ENCODE data around the gene CTNNA2.

Gene CTNNA2

DNA sequence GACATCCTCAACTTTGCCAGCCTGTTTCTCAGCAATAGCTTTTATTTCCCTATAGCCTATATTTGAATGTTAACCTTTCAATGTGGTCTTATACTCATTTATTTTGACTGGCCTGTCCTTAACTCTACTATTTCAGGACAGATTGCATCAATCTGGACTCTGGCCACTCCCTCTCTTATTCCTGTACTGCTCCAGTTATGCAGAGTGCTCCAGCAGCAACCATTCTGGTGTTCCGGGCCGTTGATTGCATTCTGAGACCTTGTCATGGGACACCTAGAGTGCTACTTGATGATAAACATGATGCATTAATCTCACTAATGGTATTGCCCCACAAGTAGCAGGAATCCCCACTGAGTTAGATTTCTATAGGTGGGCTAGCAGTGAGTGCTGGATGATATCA is 428.3 kb downstream of the CTNNA2 start:
- DNase-seq: no peak

DNA sequence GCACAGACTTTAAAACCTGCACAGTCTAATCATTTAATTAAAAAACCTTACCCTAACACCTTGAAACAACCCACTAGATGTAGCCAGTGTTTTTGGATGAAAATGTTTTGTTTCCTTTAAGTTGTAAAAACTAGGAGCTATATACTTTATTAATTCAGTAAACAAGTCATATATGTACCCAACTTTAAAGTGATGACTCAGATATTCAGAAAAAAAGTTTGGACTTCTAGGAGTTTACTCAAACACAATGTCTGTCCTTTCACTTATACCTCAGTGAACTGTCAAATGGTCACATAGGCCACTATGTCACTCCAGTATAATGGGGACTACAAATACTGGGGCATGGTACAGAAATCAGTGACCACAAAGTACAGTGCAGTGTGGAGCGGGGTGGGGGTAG is 431.4 kb downstream of the CTNNA2 start:
- no peak for DNase-seq

DNA sequence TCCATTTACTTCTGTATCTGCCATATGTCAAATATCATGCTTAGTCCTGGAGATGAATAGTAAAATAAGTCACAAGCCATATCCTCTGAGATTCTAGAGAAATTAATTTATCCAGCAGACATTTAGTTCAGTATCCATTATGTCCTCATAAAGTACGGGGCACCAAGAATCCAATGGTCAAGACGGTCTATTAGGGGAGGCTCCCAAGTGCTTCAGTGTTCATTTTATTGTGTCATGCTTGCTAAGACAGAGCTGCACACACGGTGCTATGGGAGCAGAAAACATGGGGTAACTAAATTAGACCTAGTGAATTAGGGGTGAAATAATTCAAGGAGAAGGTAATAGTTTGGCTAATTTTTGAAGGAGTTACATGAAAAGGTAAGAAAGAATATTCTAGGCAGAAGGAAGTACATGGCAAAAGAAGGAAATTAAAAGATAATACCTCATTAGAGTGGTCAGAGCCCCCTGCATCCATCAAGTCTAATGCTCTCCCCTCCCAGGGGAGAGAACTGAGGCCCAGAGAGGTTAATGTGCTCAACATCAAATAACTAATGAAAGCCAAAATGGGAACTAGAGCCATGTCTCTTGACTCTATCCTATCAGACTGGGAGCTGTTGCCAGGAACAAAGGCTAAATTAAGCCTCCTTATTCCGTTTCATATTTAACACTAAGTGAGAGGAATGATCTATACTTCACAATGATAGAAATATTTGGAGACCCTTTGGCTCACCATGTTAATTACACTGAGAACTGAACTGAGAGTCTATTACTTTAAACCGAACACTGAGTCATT is 433.0 kb downstream of the CTNNA2 start:
- DNase-seq: no peak

DNA sequence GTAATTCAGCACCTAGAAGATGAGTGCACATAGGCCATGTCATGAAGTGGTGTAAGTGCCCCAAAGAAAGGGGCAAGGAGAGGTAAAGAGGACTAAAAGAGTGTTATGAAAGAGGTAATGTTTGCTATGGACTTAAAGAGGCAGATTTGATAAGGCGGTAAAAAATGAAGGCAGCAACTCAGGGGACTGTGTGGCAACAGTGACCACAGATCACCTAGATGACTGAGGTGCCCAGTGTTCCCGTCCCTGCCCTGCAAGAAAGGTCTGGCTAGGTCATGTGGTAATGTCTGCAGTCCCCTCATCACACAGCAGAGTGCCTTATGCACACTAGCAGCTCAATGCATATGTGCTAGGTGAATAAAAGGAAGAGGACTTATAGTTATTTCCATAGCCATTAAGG is 434.9 kb downstream of the CTNNA2 start:
- no peak for DNase-seq

DNA sequence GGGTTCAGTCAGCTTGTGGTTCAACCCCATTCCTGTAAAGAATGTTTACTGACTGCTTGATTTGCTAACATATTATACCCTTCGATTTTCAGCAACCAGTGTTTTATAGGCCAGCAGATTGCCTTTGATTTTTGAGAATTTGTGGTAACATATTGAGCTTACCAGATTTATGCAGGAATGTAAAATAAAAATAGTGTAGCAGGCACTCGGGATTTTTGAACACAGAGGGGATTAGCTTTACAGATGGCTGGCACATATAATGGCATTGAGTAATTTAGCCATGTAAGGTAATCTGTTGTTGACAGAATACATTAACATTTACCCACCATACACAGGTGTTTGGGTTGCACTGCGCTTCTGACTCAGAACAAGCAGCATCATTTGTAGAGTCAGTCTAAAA is 437.7 kb downstream of the CTNNA2 start:
- no peak for DNase-seq

DNA sequence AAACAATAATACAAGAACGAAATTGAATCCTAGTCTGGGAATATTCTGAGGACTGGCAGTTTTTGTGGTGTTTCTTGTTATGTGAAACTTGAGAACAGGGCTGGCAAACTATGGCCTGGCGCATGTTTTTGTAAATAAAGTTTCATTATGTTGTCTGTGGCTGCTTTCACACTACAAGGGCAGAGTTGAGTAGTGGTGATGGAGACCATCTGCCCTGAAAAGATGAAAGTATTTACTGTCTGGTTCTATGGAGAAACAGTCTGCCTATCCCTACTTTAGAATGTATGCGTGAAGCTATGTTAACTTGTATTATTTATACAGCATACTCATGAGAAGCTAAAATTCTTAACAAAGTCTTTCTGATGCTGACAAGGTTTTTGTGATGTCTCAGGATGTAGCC is 439.8 kb downstream of the CTNNA2 start:
- no peak for DNase-seq

DNA sequence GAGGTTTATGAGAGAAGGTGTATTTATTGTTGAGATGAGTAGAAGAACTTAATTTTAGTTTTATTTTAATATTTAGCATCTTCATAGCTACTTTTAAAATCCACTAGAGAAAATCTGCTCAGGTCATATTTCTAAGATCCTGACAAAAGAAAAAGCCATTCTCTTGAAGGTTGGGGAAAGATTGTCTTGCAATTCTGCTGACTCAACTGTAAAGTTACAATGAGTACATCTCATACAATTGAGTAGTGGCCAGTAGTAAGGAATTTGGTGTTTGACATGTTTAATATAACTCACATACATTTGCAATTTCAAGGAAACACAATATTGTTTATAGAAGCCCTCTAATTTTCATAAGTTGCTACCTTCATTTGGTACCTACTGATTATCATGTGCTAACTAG is 447.2 kb downstream of the CTNNA2 start:
- DNase-seq: no peak

DNA sequence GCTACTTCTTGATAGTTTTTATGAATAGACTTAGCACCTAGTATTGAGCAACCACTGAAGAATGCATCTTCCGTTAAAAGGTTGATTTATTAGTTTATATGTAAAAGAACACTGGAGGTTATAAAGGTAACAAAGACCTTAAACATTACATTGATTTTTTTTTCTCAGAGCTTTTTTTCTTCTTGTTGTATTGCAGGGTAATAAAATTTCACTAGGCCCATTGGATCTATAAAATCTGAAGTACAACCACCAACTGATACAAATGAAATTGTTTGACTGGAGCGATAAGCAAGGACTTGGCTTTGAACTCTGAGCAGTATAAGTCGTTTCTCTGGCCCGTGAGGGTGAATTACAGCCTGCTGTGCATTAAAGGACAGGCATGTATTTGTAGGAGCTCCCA is 447.7 kb downstream of the CTNNA2 start:
- DNase-seq: no peak

DNA sequence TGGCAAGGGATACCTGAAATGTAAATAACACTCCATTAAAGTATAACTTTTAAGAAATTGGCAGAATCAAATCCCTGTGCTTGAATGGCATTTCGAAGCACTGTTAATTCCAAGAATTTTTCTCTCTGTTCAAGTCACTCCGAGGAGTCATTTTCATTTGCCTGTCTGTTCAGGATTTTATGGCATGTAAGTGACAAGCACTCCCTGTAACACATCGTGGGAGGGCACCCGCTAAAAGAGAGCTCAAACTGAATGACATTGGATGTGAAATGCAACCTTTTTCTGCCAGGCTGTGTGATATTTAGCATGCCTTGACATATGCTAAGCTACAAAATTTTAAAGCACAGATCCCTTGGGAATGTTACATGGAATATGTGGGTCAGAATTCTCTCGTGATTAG is 452.1 kb downstream of the CTNNA2 start:
- no peak for DNase-seq

DNA sequence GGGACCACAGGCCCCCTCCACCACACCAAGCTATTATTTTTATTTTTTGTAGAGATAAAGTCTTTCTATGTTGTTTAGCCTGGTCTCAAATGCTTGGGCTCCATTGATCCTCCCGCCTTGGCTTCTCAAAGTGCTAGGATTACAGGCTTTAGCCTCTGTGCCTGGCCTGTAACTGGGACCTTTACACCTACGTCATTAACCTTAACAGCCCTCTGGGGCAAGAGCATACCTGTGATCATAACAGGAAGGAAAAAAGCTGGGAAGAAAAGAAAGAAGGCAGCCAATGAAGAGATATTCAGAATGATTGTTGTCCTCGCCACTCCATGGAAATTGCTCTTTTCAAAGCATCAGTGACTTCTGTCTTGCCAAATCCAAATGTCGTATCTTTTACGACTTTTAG is 453.5 kb downstream of the CTNNA2 start:
- DNase-seq: no peak

DNA sequence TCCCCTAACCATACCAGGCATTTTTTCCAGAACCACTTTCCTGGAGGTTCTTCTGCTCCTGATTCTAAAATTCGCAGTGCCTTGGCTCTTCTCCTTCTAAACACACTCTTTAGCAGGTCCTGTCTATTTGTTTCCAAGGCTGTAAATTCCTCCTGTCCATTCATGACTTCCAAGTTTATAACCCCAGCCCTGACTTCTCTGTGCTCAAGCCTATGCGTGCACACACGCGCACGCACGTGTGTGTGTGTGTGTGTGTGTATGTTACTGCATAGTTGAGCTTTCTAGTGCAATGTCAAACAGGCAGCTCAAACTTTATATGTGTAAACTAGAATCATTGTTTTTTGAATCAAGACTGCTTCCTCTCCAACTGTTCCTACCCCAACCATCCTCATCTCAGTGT is 454.0 kb downstream of the CTNNA2 start:
- no peak for DNase-seq

DNA sequence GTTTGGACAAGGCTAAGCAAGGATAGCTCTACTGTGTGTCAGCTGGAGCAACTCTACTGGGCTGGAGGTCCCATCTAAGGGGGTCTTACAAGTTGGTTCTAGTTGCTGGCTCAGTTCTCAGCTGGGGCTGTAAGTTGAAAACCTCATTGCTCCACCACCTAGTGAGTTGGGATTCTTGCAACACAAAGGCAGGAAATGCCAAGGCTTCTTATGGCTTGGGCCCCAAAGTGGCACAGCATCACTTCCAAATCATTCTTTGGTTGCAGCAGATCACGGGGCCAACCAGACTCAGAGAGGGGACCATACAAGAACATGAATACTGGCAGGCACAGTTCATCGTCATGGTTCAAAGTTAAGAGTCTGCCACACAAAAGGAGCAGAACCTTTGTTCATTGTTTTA is 459.0 kb downstream of the CTNNA2 start:
- DNase-seq: no peak

DNA sequence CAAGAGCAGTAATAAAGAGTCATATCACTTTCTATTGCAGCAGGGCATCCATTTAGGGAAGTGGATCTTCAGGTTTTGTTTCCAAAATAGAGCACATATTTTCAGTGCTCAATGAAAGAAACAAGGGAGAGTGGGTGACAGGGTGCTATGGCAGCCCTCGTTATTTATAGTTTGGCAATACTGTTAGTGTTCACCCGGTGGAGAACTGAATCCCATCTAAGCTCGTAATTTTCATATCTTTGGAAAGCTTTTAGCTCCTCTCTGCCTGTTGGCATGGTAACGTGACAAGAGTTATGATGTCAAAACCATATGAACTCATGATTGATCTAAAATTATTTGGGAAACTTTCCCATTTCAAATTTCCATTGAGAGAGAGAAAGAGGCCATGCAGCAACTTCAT is 459.8 kb downstream of the CTNNA2 start:
- no peak for DNase-seq

DNA sequence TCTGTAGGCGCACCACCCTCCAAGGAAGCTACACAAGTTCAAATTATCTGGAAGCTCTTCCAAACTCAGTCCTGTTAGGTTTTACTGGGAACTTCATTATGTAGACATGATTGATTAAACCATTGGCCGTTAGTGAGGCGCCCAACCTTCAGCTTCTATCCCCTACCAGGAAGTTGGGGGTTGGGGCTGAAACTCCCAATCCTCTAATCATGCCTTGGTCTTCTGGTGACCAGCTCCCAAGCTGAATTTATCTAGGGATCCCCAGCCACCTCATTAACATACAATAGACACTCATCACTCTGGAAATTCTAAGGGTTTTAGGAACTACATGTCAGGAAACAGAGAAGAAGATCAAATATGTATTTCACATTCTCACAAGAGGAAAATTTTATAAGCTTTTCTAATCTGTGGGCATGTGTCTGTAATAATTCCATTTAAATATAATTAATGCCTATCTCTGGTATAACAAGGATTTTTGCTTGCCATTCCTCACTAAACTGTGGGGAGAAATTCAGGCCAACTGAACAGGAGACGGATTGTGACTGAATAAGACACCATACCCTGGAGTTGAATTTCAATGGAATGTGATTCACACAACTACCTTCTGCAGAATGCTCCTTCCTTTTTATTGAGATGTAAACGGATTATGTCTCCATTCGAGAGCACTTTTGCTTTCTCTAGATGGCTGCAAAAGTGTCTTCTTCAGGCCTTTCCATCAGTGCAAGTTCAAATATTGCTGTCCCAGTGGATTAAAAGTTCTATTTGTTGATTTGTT is 463.1 kb downstream of the CTNNA2 start:
- no peak for DNase-seq

DNA sequence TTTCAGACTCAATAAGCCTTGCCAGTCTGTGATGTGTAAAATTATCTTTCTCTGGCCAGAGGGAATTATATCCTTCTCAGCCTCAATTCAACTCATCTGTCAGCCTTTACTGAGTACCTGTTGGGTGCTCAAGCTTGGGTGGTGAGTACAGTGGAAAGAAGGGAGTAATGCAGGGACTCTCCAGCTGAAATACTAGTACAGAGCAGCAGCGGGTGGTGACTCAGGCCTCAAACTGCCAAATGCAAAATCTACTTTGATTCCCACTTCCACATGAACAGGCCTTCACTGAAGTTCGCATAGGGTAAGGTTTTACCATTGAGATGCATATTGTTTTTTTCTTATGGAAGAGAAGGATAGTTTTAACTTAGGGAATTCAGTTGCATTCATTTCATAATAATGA is 464.9 kb downstream of the CTNNA2 start:
- DNase-seq: no peak

DNA sequence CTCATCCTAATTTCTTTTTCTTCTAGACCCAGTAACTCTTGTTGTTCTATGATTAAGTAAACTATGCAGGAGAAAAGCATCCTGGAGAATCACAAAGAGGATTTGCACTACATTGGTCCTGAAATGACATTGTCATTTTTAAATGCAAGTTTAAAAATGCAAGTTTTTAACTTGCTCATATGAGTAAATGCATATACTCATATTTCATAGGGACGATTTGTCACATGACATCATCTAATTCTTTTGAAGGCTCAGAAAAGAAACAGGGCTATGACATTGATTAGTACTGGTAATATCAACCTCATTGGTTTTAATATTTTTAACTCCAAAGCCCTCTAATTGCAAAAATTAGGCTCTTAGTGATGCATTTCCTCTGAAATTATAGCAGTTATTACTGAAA is 467.3 kb downstream of the CTNNA2 start:
- DNase-seq: no peak

DNA sequence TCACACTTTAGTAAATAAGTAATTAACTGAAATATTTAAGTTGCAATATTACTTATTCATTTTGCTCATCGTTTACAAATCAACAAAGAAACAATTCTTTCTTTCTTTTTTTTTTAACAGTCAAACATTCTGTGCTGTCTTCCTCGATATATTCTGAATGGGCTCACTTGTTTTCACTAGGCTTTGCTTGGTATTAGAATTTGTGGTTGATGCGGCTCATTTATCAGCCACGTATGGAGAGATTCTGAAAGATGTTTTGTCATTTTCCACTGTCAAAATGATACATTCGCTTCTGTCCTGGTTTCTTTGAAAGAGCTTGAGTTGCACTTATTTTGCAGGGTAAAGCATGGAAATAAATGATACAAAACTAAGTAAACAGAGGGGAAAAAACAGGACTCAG is 468.0 kb downstream of the CTNNA2 start:
- no peak for DNase-seq

DNA sequence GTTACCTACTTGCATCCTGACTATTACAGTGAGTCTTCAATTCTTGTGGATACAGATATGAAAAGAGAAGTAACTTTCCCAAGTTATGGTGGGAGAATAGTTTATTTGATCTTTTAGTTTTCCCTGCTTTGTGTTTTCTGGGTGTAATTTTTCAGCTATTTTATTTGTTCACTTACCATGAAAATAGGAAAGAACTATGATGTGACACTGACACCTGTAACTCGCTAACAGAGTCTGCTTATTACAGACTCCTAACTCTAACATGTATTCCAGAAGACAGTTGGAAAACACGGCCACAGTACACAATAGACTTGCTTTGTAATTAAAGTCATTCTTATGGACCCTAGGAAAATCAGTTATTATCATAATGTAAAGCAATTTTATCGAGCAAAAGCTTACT is 468.5 kb downstream of the CTNNA2 start:
- no peak for DNase-seq

DNA sequence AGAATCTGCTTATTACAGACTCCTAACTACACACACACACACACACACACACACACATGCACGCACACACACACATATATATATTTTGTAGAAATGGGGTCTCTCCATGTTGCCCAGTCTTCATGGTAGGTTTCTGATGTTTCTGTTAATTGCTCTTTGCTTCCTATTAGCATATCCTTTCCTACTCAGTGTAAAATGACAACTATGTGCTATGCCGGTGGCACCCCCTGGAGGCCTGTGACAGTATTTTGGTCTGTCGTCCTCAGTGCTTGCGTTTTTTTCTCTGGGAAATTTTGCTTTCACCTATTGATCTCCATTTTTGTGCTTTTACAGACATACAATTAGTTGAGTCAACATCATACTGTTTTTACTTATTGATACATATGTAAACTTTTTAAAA is 469.6 kb downstream of the CTNNA2 start:
- no peak for DNase-seq

DNA sequence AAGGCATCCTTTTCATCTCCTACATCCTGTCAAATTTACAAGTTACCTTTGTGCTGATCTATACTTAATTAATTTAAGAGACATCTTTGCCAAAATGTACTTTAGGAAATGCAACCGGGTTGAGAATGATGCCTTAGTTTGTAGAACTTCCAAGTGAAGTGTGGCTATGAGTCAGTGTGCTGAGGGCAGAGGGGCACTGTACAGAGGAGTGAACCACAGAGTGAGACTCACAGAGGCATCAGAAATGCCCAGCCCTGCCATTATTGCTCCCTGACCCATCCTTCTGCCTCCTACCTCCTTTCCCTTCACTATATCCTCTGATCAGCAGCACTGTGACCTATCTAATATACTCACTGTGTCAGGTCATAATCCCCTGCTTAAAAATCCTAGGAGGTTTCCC is 471.6 kb downstream of the CTNNA2 start:
- DNase-seq: no peak

DNA sequence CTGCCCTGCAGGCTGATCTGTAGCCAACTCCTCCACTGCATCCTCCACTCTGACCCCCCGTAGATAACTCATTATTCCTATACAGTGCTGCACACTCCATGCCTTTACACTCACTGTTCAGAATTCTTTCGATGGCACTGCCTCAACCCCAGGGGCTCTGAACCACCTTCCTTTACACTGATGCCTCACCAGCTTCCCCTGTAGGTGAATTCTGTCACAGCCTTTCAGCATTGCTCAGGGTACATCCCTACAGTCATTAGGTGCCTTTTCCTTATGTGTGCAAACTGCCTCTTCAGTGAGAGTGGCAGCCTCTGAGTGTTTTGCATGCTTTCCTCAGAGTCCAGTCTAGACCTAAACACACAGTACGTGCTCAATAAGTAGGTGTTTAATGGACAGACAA is 472.3 kb downstream of the CTNNA2 start:
- no peak for DNase-seq

DNA sequence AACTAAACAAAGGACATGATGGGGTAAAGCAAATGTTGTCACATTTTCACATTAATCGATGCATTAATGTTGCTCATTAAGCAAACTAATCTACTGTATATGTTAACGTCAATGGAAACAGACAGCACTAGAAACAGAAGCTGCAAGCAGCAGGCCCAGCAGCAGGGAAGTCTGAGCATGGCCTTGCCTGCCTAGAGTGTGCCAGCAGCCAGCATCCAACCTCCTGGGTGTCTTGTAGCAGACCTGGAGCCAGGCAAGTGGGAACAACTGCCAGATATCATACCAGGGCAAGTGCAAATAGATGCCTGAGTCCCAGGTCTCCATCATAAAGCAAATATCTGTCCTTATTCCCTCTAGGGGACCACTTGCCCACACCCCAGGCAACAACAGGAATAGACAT is 472.7 kb downstream of the CTNNA2 start:
- no peak for DNase-seq

DNA sequence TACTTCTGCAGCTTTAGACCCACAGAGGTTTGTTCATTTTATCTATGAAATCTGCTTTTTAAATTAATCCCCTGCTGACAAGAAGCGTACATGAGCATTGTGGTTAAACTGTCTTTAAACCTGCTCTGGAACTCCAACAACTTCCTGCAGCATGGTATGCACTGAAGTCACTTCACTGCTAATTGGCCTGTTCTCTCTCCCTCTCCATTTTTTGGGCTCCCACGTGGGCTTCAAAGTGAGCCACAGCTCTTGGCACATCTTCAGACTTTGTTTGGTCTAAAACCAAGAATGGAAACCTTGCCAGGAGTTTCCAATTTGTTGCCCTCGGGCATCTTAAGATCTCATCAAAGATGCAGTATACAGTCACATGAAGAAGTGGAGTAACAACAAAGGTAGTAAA is 480.3 kb downstream of the CTNNA2 start:
- DNase-seq: no peak

DNA sequence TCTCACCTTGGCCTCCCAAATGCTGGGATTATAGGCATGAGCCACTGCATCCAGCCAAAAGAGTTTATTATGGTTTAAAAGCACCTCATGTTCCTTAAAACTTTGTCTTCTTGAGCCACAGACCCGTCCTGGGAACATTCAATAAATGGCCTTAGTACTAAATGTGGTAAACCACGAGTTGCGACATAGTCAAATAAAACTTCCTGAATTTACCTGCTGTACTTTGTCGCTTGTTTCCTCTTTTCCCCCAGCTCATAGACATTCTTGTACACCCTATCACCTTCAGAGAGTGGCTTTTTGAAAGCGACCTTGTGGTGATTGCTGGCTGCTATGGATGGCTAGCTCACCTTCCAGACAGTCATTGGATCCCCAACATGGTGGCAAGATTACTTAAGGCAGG is 481.3 kb downstream of the CTNNA2 start:
- no peak for DNase-seq

DNA sequence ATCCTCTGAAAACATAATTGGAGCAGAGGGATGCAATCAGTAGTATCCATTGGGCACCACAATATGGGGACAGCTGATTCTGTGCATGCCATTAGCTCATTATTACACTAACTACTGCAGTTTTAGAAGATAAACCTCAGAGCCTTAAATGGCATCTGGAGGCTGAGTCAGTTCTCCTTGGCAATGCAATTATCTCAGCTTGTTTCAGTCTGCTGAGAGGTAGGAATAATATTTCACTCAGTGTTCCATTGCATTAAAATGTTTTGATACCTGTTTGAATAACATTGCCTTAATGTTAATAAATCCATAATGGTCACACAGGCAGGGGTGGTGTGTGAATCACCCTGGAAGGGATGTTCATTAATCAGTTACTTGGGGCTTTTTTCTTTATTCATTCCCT is 482.1 kb downstream of the CTNNA2 start:
- DNase-seq: no peak

Measured in NCI-H1694 (cell line).